ENCODE measurements around the gene PLCL1. TPM values are rescaled to one million over a fixed set of nuclear protein-coding genes. Genes with fewer than 3 reads are reported as not detected.

Gene PLCL1
- total RNA-seq, 1 experiment from 2014 or later, result 0.07 TPM

GRCh38 chr2:197940382-197940781, 136.0 kb downstream of the PLCL1 start:
- CTCF ChIA-PET, result no interaction called here
- Histone ChIP-seq H3K4me2 (ENCODE audit: low read length) (no peak overlapping the region), H3K9ac (ENCODE audit: low read length) (no peak overlapping the region), H3K9me3 (ENCODE audit: control insufficient read depth in 1 of 2, insufficient read depth in 1 of 2, low read depth in 1 of 2, low read length in 2 of 2) (no peaks in the 10 kb centered on the region), H4K20me1 (ENCODE audit: insufficient read depth) (no peaks in the 10 kb centered on the region), H3K4me1 (ENCODE audit: control insufficient read depth in 1 of 2, insufficient read depth in 2 of 2, low read length in 2 of 2) (no peaks in the 10 kb centered on the region), H3K79me2 (ENCODE audit: insufficient read depth, low read length) (no peaks in the 10 kb centered on the region), H3K9me2 (ENCODE audit: insufficient read depth) (no peaks in the 10 kb centered on the region), H3K4me3 (replicated peaks in 1 of 2; ENCODE audit: low read depth in 1 of 2, low read length in 2 of 2) (no peak overlapping the region), H2AFZ (ENCODE audit: low read depth, low read length, poor library complexity, severe bottlenecking) (no peak overlapping the region), H3K36me3 (ENCODE audit: control insufficient read depth in 1 of 2, insufficient read depth in 2 of 2, low read length in 2 of 2) (no peaks in the 10 kb centered on the region), H3K27me3 (ENCODE audit: insufficient read depth, low read length) (peaks cover 54% of the 10 kb centered on the region), H3K27ac (ENCODE audit: low read depth, low read length) (no peak overlapping the region)
- BruUV-seq (replicated peaks), result no TSS peak
- DNase-seq (ENCODE audit: low read depth, low spot score), result no peak
- no peak for ATAC-seq
- RAD21 ChIA-PET (ENCODE audit: low non-redundant PET in 1 of 2, low total read pairs in 2 of 2, uncharacterized antibody in 2 of 2, unreplicated experiment in 2 of 2), result no interaction called here
- TF ChIP-seq POLR2A (IDR thresholded peaks at IDR 0.05; ENCODE audit: borderline replicate concordance, extremely low read depth, insufficient read depth, insufficient read length) (no peak), SRF (IDR thresholded peaks at IDR 0.05; ENCODE audit: low read depth) (no peak), ZBTB33 (IDR thresholded peaks at IDR 0.05; ENCODE audit: extremely low read depth, insufficient replicate concordance, low read length) (no peak), ELF1 (IDR thresholded peaks at IDR 0.05; ENCODE audit: borderline replicate concordance, low read depth) (no peak), EGR1 (IDR thresholded peaks at IDR 0.05; ENCODE audit: low read depth) (no peak), EZH2phosphoT487 (IDR thresholded peaks at IDR 0.05; ENCODE audit: borderline replicate concordance) (no peak)
- POLR2A ChIA-PET, result no interaction called here
- intact Hi-C loops (cut with micrococcal nuclease), result no loop called here

- Histone ChIP-seq H3K4me3 (replicated peaks in 1 of 2; ENCODE audit: low read depth in 1 of 2, low read length in 2 of 2) (no peak overlapping the region), H3K9me3 (ENCODE audit: control insufficient read depth in 1 of 2, insufficient read depth in 1 of 2, low read depth in 1 of 2, low read length in 2 of 2) (no peaks in the 10 kb centered on the region), H3K79me2 (ENCODE audit: insufficient read depth, low read length) (no peaks in the 10 kb centered on the region), H3K4me1 (ENCODE audit: control insufficient read depth in 1 of 2, insufficient read depth in 2 of 2, low read length in 2 of 2) (no peaks in the 10 kb centered on the region), H3K36me3 (ENCODE audit: control insufficient read depth in 1 of 2, insufficient read depth in 2 of 2, low read length in 2 of 2) (no peaks in the 10 kb centered on the region), H3K9ac (ENCODE audit: low read length) (no peak overlapping the region), H3K9me2 (ENCODE audit: insufficient read depth) (no peaks in the 10 kb centered on the region), H4K20me1 (ENCODE audit: insufficient read depth) (no peaks in the 10 kb centered on the region), H3K4me2 (ENCODE audit: low read length) (no peak overlapping the region), H3K27ac (ENCODE audit: low read depth, low read length) (no peak overlapping the region), H2AFZ (ENCODE audit: low read depth, low read length, poor library complexity, severe bottlenecking) (no peak overlapping the region), H3K27me3 (ENCODE audit: insufficient read depth, low read length) (peaks cover 55% of the 10 kb centered on the region)
- TF ChIP-seq SIN3A (IDR thresholded peaks at IDR 0.05; ENCODE audit: low read depth) (no peak), POLR2A (IDR thresholded peaks at IDR 0.05; ENCODE audit: borderline replicate concordance, extremely low read depth, insufficient read depth, insufficient read length) (no peak), FOSL1 (IDR thresholded peaks at IDR 0.05; ENCODE audit: low read depth) (no peak), YY1 (IDR thresholded peaks at IDR 0.05; ENCODE audit: extremely low read depth, insufficient replicate concordance, low read depth, low read length) (no peak), MAX (IDR thresholded peaks at IDR 0.05) (no peak), SP1 (IDR thresholded peaks at IDR 0.05; ENCODE audit: low read depth) (no peak), TCF7L2 (IDR thresholded peaks at IDR 0.05; ENCODE audit: borderline replicate concordance, extremely low read depth, insufficient read depth, insufficient read length) (no peak), SRF (IDR thresholded peaks at IDR 0.05; ENCODE audit: low read depth) (no peak), JUND (IDR thresholded peaks at IDR 0.05) (no peak), POLR2AphosphoS5 (IDR thresholded peaks at IDR 0.05; ENCODE audit: low read depth, low read length) (no peak), ZNF274 (IDR thresholded peaks at IDR 0.05; ENCODE audit: low read depth, low read length) (no peak), CEBPB (IDR thresholded peaks at IDR 0.05; ENCODE audit: low read depth) (no peak), EZH2 (IDR thresholded peaks at IDR 0.05) (no peak), RAD21 (IDR thresholded peaks at IDR 0.05; ENCODE audit: low read depth) (no peak), ATF3 (IDR thresholded peaks at IDR 0.05) (no peak)
- ChIA-PET POLR2A (no interaction called here), RAD21 (ENCODE audit: low non-redundant PET in 1 of 2, low total read pairs in 2 of 2, uncharacterized antibody in 2 of 2, unreplicated experiment in 2 of 2) (no interaction called here), CTCF (no interaction called here)
- no peak for DNase-seq (ENCODE audit: low read depth, low spot score)
- no TSS peak for BruUV-seq (replicated peaks)
- ATAC-seq, result no peak
- intact Hi-C loops (cut with micrococcal nuclease), result no loop called here
Measured at GRCh38 chr2:197941715-197942114, 137.3 kb downstream of the PLCL1 start.

All from HCT116 (cell line).